Hindlimb muscle (tissue), 1 donor: ENCODE data around the gene TFB1M. TPM values are rescaled to one million over a fixed set of nuclear protein-coding genes. Genes with fewer than 3 reads are reported as not detected.
"Not testable (repeated sequence)": the region's sequence is repeated elsewhere in the genome, so short reads cannot be mapped to it uniquely, and the experiment has no call there.

Experiments used
- DNase-seq: peaks from one replicate; pipeline ENCODE4 v3.0.0-alpha.2; 2013
- polyA plus RNA-seq: library from polyadenylated mRNA; unstranded; fragments of 120-200 nt; gene quantifications from one replicate; pipeline ENCODE4 v1.2.1, GENCODE V29; 2013; ENCODE audit not compliant: insufficient read length

TFB1M gene
- polyA plus RNA-seq, result 11.4 TPM

- peak; percentile 99 for DNase-seq
Measured at GRCh38 chr6:155314092-155314772, at the start of gene TFB1M. Gene TFB1M (minus strand): TSS chr6:155314484. CDS start chr6:155314428, 56 bp downstream.

- not testable (repeated sequence) for DNase-seq
Measured at GRCh38 chr6:155364021-155364420, 49.7 kb upstream of the TFB1M start.

- not testable (repeated sequence) for DNase-seq
Measured at GRCh38 chr6:155362968-155363632, 48.8 kb upstream of the TFB1M start.

GRCh38 chr6:155354167-155354566 is 39.9 kb upstream of the TFB1M start:
- DNase-seq, result no peak

GRCh38 chr6:155352811-155353210 is 38.5 kb upstream of the TFB1M start:
- DNase-seq, result no peak

- DNase-seq, result no peak
Measured at GRCh38 chr6:155352130-155352420, 37.8 kb upstream of the TFB1M start.

- no peak for DNase-seq
Measured at GRCh38 chr6:155351273-155352129, 37.2 kb upstream of the TFB1M start.

GRCh38 chr6:155349956-155350355 is 35.7 kb upstream of the TFB1M start:
- DNase-seq, result no peak

GRCh38 chr6:155349129-155349528 is 34.8 kb upstream of the TFB1M start:
- no peak for DNase-seq

GRCh38 chr6:155347800-155348199 is 33.5 kb upstream of the TFB1M start:
- DNase-seq, result no peak

GRCh38 chr6:155346957-155347356 is 32.7 kb upstream of the TFB1M start:
- DNase-seq, result no peak

GRCh38 chr6:155344341-155345006 is 30.2 kb upstream of the TFB1M start:
- DNase-seq, result no peak

GRCh38 chr6:155341130-155341828 is 27.0 kb upstream of the TFB1M start:
- no peak for DNase-seq

GRCh38 chr6:155340464-155341129 is 26.3 kb upstream of the TFB1M start:
- no peak for DNase-seq

- DNase-seq, result not testable (repeated sequence)
Measured at GRCh38 chr6:155339929-155340328, 25.6 kb upstream of the TFB1M start.

GRCh38 chr6:155338237-155338636 is 24.0 kb upstream of the TFB1M start:
- not testable (repeated sequence) for DNase-seq

GRCh38 chr6:155335265-155335664 is 21.0 kb upstream of the TFB1M start:
- DNase-seq, result no peak

- not testable (repeated sequence) for DNase-seq
Measured at GRCh38 chr6:155334073-155334472, 19.8 kb upstream of the TFB1M start.

GRCh38 chr6:155333414-155333813 is 19.1 kb upstream of the TFB1M start:
- no peak for DNase-seq

- no peak for DNase-seq
Measured at GRCh38 chr6:155330922-155331321, 16.6 kb upstream of the TFB1M start.

GRCh38 chr6:155330133-155330734 is 15.9 kb upstream of the TFB1M start:
- no peak for DNase-seq
